Lower leg skin (tissue), 3 donors: ENCODE results near the gene FOXN1.

Experiments used
- POLR2A ChIP-seq, 2 donors: fragments of 450-650 bp; IDR thresholded peaks; one replicate each; pipeline ENCODE4 v1.6.1; 2016 to 2017; ENCODE audit warnings: antibody characterized with exemption in 2 of 2, mild to moderate bottlenecking in 1 of 2, moderate library complexity in 1 of 2
- TF ChIP-seq, protein P1 (sequence below), 3 donors: fragments of 450-650 bp; IDR thresholded peaks; one replicate each; pipeline ENCODE4 v1.5.1; 2016; ENCODE audit warnings: antibody characterized with exemption in 3 of 3, mild to moderate bottlenecking in 3 of 3, moderate library complexity in 2 of 3

DNA sequence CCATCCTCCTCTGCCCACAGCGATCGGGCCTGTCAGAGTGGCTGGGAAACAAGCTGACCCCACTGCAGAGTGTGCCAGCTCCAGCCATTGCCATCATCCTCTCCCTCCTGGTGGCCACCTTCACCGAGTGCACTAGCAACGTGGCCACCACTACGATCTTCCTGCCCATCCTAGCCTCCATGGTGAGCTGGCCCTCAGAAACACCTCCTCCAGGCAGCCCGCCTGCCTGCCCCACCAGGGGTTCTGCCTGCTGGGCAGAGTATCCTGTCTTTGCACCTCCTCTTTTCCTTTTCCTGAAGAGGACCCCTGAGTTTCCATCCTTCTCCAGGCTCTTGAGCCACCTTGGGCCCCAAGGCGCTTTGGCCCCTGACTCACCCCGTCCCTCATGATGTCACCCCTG, 10.5 kb upstream of the FOXN1 start:
- TF ChIP-seq, protein P1, sequence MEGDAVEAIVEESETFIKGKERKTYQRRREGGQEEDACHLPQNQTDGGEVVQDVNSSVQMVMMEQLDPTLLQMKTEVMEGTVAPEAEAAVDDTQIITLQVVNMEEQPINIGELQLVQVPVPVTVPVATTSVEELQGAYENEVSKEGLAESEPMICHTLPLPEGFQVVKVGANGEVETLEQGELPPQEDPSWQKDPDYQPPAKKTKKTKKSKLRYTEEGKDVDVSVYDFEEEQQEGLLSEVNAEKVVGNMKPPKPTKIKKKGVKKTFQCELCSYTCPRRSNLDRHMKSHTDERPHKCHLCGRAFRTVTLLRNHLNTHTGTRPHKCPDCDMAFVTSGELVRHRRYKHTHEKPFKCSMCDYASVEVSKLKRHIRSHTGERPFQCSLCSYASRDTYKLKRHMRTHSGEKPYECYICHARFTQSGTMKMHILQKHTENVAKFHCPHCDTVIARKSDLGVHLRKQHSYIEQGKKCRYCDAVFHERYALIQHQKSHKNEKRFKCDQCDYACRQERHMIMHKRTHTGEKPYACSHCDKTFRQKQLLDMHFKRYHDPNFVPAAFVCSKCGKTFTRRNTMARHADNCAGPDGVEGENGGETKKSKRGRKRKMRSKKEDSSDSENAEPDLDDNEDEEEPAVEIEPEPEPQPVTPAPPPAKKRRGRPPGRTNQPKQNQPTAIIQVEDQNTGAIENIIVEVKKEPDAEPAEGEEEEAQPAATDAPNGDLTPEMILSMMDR (IDR thresholded peaks at IDR 0.05) = no peak
- no peak for TF ChIP-seq POLR2A (IDR thresholded peaks at IDR 0.05)
